Mesenchymal stem cell (in vitro differentiated cells and primary cell): ENCODE measurements around the gene RALGPS1.

Experiments used
- DNase-seq: peaks from one replicate; pipeline ENCODE4 v3.0.0-alpha.2; 2013
- H2AFZ ChIP-seq: one replicate; pipeline ENCODE4 v1.6.1; 2013; ENCODE audit warnings: low read depth, mild to moderate bottlenecking, control low read depth, inconsistent platforms, low read length, moderate library complexity
- H2AK5ac ChIP-seq: 2 replicates; pipeline ENCODE4 v1.6.1; 2013; ENCODE audit warnings: low read length, moderate library complexity, mild to moderate bottlenecking, inconsistent platforms; ENCODE audit not compliant: severe bottlenecking
- H2BK120ac ChIP-seq: one replicate; pipeline ENCODE4 v1.6.1; 2013; ENCODE audit warnings: low read depth, mild to moderate bottlenecking, inconsistent platforms, low read length, moderate library complexity
- H2BK12ac ChIP-seq, 2 experiments: one replicate each; pipeline ENCODE4 v1.6.1; 2013; ENCODE audit warnings: inconsistent platforms in 2 of 2, low read length in 2 of 2, mild to moderate bottlenecking in 2 of 2, moderate library complexity in 2 of 2, control low read depth in 1 of 2
- H2BK15ac ChIP-seq: one replicate; pipeline ENCODE4 v1.6.1; 2013; ENCODE audit warnings: mild to moderate bottlenecking, low read depth, inconsistent platforms; ENCODE audit not compliant: poor library complexity, severe bottlenecking
- H2BK5ac ChIP-seq: 2 replicates; pipeline ENCODE4 v1.6.1; 2013; ENCODE audit warnings: low read depth, mild to moderate bottlenecking, low read length, control low read depth, inconsistent platforms; ENCODE audit not compliant: poor library complexity, severe bottlenecking
- H3K14ac ChIP-seq, 2 experiments: one replicate each; pipeline ENCODE4 v1.6.1; 2013; ENCODE audit warnings: inconsistent platforms in 2 of 2, low read length in 2 of 2, control low read depth in 1 of 2, mild to moderate bottlenecking in 1 of 2, moderate library complexity in 1 of 2
- H3K18ac ChIP-seq, 2 experiments: one replicate each; pipeline ENCODE4 v1.6.1; 2013; ENCODE audit warnings: inconsistent platforms in 2 of 2, low read length in 2 of 2, control low read depth in 1 of 2, low read depth in 1 of 2, mild to moderate bottlenecking in 1 of 2
- H3K23ac ChIP-seq, 2 experiments: one replicate each; pipeline ENCODE4 v1.6.1; 2013; ENCODE audit warnings: inconsistent platforms in 2 of 2, low read length in 2 of 2, mild to moderate bottlenecking in 2 of 2, moderate library complexity in 2 of 2, control low read depth in 1 of 2
- H3K27ac ChIP-seq: 2 replicates; pipeline ENCODE4 v1.5.1; 2013; ENCODE audit warnings: mild to moderate bottlenecking, moderate library complexity, low read length, control low read depth, inconsistent platforms; ENCODE audit not compliant: poor library complexity, severe bottlenecking
- H3K27me3 ChIP-seq, 2 experiments: 2 replicates each; pipeline versions ENCODE4 v1.6.1 to v1.7.0; 2013; ENCODE audit warnings: low read length in 2 of 2, mild to moderate bottlenecking in 2 of 2, moderate library complexity in 2 of 2, control low read depth in 1 of 2, inconsistent platforms in 1 of 2; ENCODE audit not compliant: control insufficient read depth in 1 of 2, insufficient read depth in 1 of 2
- H3K36me3 ChIP-seq, 2 experiments: 2 replicates each; pipeline versions ENCODE4 v1.6.1 to v1.7.0; 2013; ENCODE audit warnings: low read length in 2 of 2, control low read depth in 1 of 2, inconsistent platforms in 1 of 2, low read depth in 1 of 2, mild to moderate bottlenecking in 1 of 2; ENCODE audit not compliant: insufficient read depth in 2 of 2, control insufficient read depth in 1 of 2
- H3K4ac ChIP-seq, 2 experiments: one replicate each; pipeline ENCODE4 v1.6.1; 2013; ENCODE audit warnings: inconsistent platforms in 2 of 2, low read length in 2 of 2, mild to moderate bottlenecking in 2 of 2, moderate library complexity in 2 of 2, control low read depth in 1 of 2, low read depth in 1 of 2
- H3K4me1 ChIP-seq: 2 replicates; pipeline ENCODE4 v1.6.1; 2013; ENCODE audit warnings: low read depth, low read length, control low read depth; ENCODE audit not compliant: control insufficient read depth, insufficient read depth
- H3K4me2 ChIP-seq: 2 replicates; pipeline ENCODE4 v1.6.1; 2013; ENCODE audit warnings: low read length, mild to moderate bottlenecking, inconsistent platforms; ENCODE audit not compliant: poor library complexity, severe bottlenecking
- H3K4me3 ChIP-seq, 2 experiments: 2 replicates each; pipeline versions ENCODE4 v1.5.1 to v1.7.0; 2013; ENCODE audit warnings: low read length in 2 of 2, mild to moderate bottlenecking in 2 of 2, control low read depth in 1 of 2, low read depth in 1 of 2; ENCODE audit not compliant: insufficient read depth in 1 of 2
- H3K79me1 ChIP-seq: replicated peaks from 2 replicates; pipeline ENCODE4 v1.6.1; 2013; ENCODE audit warnings: mild to moderate bottlenecking, control low read depth, low read length, inconsistent platforms; ENCODE audit not compliant: poor library complexity, severe bottlenecking
- H3K9ac ChIP-seq: 2 replicates; pipeline ENCODE4 v1.7.0; 2013; ENCODE audit warnings: mild to moderate bottlenecking, low read length, moderate library complexity
- H3K9me3 ChIP-seq: 2 replicates; pipeline ENCODE4 v1.7.0; 2013; ENCODE audit warnings: mild to moderate bottlenecking, low read length; ENCODE audit not compliant: control insufficient read depth
- H4K8ac ChIP-seq: one replicate; pipeline ENCODE4 v1.6.1; 2013; ENCODE audit warnings: inconsistent platforms, mild to moderate bottlenecking, low read length, moderate library complexity
- H4K91ac ChIP-seq: one replicate; pipeline ENCODE4 v1.6.1; 2013; ENCODE audit warnings: mild to moderate bottlenecking, low read length, inconsistent platforms
- WGBS: methylation state at CpG from one replicate; pipeline ENCODE4 v1.1.7; 2013; ENCODE audit warnings: mixed read lengths; 5-methylcytosine and 5-hydroxymethylcytosine counted together

The RALGPS1 gene

GRCh38 chr9:127166111-127166510 is 251.5 kb downstream of the RALGPS1 start:
- no peaks in the 10 kb centered on the region for H3K27me3 ChIP-seq
- H3K9me3 ChIP-seq = no peaks in the 10 kb centered on the region
- no peak overlapping the region for H2AFZ ChIP-seq
- no peaks in the 10 kb centered on the region for H3K36me3 ChIP-seq
- WGBS = 81% methylated on average over 3 of the region's 5 CpGs
- H4K91ac ChIP-seq = no peak overlapping the region
- H3K23ac ChIP-seq = no peak overlapping the region
- DNase-seq = no peak
- no peak overlapping the region for H2BK12ac ChIP-seq
- peaks cover 13% of the 10 kb centered on the region for H3K4me1 ChIP-seq
- H3K27ac ChIP-seq = no peak overlapping the region
- no peak overlapping the region for H2BK120ac ChIP-seq
- no peak overlapping the region for H2BK5ac ChIP-seq
- no peak overlapping the region for H3K9ac ChIP-seq
- H3K4me2 ChIP-seq = no peak overlapping the region
- H2BK15ac ChIP-seq = no peak overlapping the region
- no peak overlapping the region for H4K8ac ChIP-seq
- H3K18ac ChIP-seq = no peak overlapping the region
- no peak overlapping the region for H3K4ac ChIP-seq
- H3K4me3 ChIP-seq = no peak overlapping the region
- H2AK5ac ChIP-seq = no peak overlapping the region
- H3K14ac ChIP-seq = no peak overlapping the region
- no peaks in the 10 kb centered on the region for H3K79me1 ChIP-seq

DNA sequence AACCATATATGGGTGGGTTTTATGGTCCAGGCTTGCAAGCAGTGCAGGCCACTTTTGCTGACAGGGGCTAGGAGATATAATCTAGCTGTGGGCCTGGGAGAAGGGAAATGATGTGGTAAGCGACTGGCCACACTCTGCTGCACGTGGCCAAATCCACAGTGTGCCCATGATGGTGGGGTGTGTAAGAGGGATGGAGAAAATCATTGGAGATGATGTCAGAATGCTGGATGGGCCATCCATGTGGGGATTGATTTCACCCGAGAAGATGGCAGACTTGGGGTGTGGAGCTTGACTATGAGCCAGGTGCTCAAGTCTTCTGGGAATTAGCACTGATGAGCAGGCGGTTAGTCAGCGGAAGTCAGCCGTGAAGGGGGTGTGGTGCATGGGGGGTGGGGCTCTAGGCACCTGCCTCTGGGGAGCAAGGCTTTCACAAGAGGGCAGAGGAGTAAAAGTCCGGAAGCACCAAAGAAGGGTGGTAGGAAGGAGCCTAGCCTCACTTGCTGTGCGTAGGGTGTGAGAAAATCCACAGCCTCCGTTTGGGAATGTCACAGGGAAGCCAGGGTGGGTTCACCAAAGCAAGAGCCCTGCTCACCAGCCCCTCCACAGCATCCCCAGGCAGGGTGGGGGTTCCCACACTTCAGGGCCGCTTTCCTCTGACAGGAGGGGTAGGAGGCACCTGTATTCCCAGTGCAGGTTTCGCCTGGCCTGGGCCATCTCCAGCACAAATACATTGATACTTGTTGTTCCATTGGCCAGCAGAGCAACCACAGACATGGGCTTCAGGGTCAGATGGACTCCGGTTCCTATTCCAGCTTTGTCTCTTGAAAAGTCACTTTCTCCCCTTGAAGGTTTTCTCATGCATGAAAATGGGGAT is 252.3 kb downstream of the RALGPS1 start:
- H2BK15ac ChIP-seq = no peak overlapping the region
- no peaks in the 10 kb centered on the region for H3K27me3 ChIP-seq
- H2BK12ac ChIP-seq = no peak overlapping the region
- H3K4me2 ChIP-seq = no peak overlapping the region
- no peak overlapping the region for H2BK120ac ChIP-seq
- peaks cover 13% of the 10 kb centered on the region for H3K4me1 ChIP-seq
- no peak overlapping the region for H3K27ac ChIP-seq
- no peaks in the 10 kb centered on the region for H3K36me3 ChIP-seq
- no peak overlapping the region for H2AFZ ChIP-seq
- H3K14ac ChIP-seq = no peak overlapping the region
- no peak overlapping the region for H3K23ac ChIP-seq
- no peak overlapping the region for H2BK5ac ChIP-seq
- no peak overlapping the region for H3K9ac ChIP-seq
- no peaks in the 10 kb centered on the region for H3K79me1 ChIP-seq
- peak overlapping the region in 1 of 2 experiments; percentile 1 for H3K18ac ChIP-seq
- no peak for DNase-seq
- no peak overlapping the region for H3K4me3 ChIP-seq
- H4K8ac ChIP-seq = no peak overlapping the region
- 77% methylated on average over 12 of the region's 12 CpGs for WGBS
- H4K91ac ChIP-seq = no peak overlapping the region
- H2AK5ac ChIP-seq = no peak overlapping the region
- no peak overlapping the region for H3K4ac ChIP-seq
- no peaks in the 10 kb centered on the region for H3K9me3 ChIP-seq

DNA sequence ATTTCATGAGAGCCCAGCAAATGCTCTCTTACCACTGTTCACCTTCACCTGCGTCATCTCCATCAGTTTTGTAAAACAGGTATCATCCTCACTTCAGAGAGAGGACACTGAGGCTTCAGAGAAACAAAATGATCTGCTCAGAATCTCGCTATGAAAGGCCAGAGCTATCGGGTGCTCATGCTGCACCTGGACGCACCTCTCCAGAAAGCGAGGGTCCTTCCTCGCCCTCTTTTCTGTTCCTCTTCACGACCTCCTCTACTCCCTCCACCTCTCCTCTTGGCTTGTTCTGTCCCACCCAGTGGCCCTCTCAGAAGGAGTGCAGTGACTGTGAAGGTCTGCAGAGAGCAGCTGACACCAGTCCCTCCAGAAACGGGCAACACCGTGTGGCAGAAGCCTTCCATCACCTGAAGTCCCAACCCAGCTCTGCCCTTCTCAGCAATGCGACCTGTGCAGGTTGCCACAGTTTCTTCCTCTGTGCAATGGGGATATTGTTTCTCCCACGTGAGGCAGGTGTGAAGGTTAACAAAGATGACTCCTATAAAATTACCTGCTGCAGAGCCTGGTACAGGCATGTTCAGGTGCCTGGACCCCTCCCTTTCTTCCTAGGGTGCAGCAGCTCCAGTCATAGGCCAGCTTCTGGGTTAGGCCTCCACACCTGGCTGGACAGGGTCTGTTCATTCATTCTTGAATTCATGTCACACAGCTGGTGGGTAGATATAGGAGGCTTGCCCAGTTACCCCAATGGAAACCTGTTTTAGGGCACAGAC is 253.2 kb downstream of the RALGPS1 start:
- H3K4ac ChIP-seq = no peak overlapping the region
- no peak overlapping the region for H3K27ac ChIP-seq
- H3K4me3 ChIP-seq = no peak overlapping the region
- no peak overlapping the region for H3K18ac ChIP-seq
- no peak overlapping the region for H3K14ac ChIP-seq
- no peak overlapping the region for H2AK5ac ChIP-seq
- H3K9ac ChIP-seq = no peak overlapping the region
- peaks cover 13% of the 10 kb centered on the region for H3K4me1 ChIP-seq
- no peak overlapping the region for H3K23ac ChIP-seq
- no peak overlapping the region for H2BK120ac ChIP-seq
- H3K36me3 ChIP-seq = no peaks in the 10 kb centered on the region
- no peak overlapping the region for H3K4me2 ChIP-seq
- no peak for DNase-seq
- H3K9me3 ChIP-seq = no peaks in the 10 kb centered on the region
- no peak overlapping the region for H2BK5ac ChIP-seq
- H2BK12ac ChIP-seq = no peak overlapping the region
- H4K91ac ChIP-seq = no peak overlapping the region
- no peak overlapping the region for H2BK15ac ChIP-seq
- no peaks in the 10 kb centered on the region for H3K27me3 ChIP-seq
- no peaks in the 10 kb centered on the region for H3K79me1 ChIP-seq
- no peak overlapping the region for H4K8ac ChIP-seq
- H2AFZ ChIP-seq = no peak overlapping the region
- 90% methylated on average over 11 of the region's 11 CpGs for WGBS
